SU-DHL-6 (cell line): Measurements from ENCODE around the gene SOCS3.

Experiments used
- H2AFZ ChIP-seq: fragments of 200-600 bp; sonication (generic); 2 replicates; pipeline ENCODE4 v1.6.1; 2014; ENCODE audit warnings: low read depth, mild to moderate bottlenecking, moderate library complexity, mixed read lengths, antibody characterized with exemption, low read length; ENCODE audit not compliant: severe bottlenecking
- H3F3A ChIP-seq: fragments of 200-600 bp; shearing (Covaris generic); 2 replicates; pipeline ENCODE4 v1.6.0; 2016; ENCODE audit warnings: antibody characterized with exemption, mild to moderate bottlenecking; ENCODE audit not compliant: insufficient read depth
- H3K27ac ChIP-seq: fragments of 200-600 bp; sonication (generic); 2 replicates; pipeline ENCODE4 v1.5.1; 2016; ENCODE audit warnings: low read depth, mild to moderate bottlenecking, low read length, moderate library complexity, mixed read lengths
- H3K27me3 ChIP-seq: fragments of 200-600 bp; sonication (generic), shearing (Covaris generic); 2 replicates; pipeline ENCODE4 v1.6.0; 2014; ENCODE audit warnings: mild to moderate bottlenecking, low read length
- H3K36me3 ChIP-seq: fragments of 200-600 bp; sonication (generic); 2 replicates; pipeline ENCODE4 v1.6.1; 2014; ENCODE audit warnings: mild to moderate bottlenecking, low read length, mixed read lengths
- H3K4me2 ChIP-seq: fragments of 300-600, 200-600 bp; shearing (Covaris generic), sonication (generic); 2 replicates; pipeline ENCODE4 v1.6.0; 2014; ENCODE audit warnings: low read length, low read depth, mild to moderate bottlenecking; ENCODE audit not compliant: poor library complexity, severe bottlenecking
- H3K4me3 ChIP-seq: fragments of 200-600 bp; sonication (generic); 2 replicates; pipeline ENCODE4 v1.5.1; 2014; ENCODE audit warnings: antibody characterized with exemption, low read length, mild to moderate bottlenecking, mixed read lengths; ENCODE audit not compliant: insufficient read depth, poor library complexity, severe bottlenecking
- H3K79me2 ChIP-seq: fragments of 200-600 bp; sonication (generic); 2 replicates; pipeline ENCODE4 v1.6.1; 2014; ENCODE audit warnings: mild to moderate bottlenecking, low read length, moderate library complexity; ENCODE audit not compliant: insufficient read depth
- H3K9ac ChIP-seq: fragments of 200-600 bp; sonication (generic); 2 replicates; pipeline ENCODE4 v1.7.0; 2014; ENCODE audit warnings: mild to moderate bottlenecking, low read length
- H3K9me2 ChIP-seq: fragments of 200-600 bp; sonication (generic); replicated peaks from 2 replicates; pipeline ENCODE4 v1.6.1; 2014; ENCODE audit warnings: low read length; ENCODE audit not compliant: insufficient read depth
- H3K9me3 ChIP-seq: fragments of 200-600 bp; sonication (generic); 2 replicates; pipeline ENCODE4 v1.6.1; 2014; ENCODE audit warnings: low read length, mixed read lengths; ENCODE audit not compliant: insufficient read depth
- H4K20me1 ChIP-seq: fragments of 200-600 bp; sonication (generic); 2 replicates; pipeline ENCODE4 v1.6.1; 2014; ENCODE audit warnings: low read depth, mild to moderate bottlenecking, antibody characterized with exemption, low read length, moderate library complexity, mixed read lengths
- CTCF ChIP-seq: fragments of 200-600 bp; sonication (generic); IDR thresholded peaks from one replicate; pipeline ENCODE4 v1.5.1; 2017; ENCODE audit warnings: antibody characterized with exemption, mild to moderate bottlenecking, low read length, moderate library complexity; ENCODE audit not compliant: insufficient read depth, poor library complexity, severe bottlenecking
- EZH2phosphoT487 ChIP-seq: fragments of 200-600 bp; sonication (generic), shearing (Covaris generic); conservative IDR thresholded peaks from 2 replicates; pipeline ENCODE4 v1.6.1; 2018; ENCODE audit warnings: mild to moderate bottlenecking, antibody characterized with exemption, low read length, moderate library complexity, mixed read lengths

Gene SOCS3

DNA sequence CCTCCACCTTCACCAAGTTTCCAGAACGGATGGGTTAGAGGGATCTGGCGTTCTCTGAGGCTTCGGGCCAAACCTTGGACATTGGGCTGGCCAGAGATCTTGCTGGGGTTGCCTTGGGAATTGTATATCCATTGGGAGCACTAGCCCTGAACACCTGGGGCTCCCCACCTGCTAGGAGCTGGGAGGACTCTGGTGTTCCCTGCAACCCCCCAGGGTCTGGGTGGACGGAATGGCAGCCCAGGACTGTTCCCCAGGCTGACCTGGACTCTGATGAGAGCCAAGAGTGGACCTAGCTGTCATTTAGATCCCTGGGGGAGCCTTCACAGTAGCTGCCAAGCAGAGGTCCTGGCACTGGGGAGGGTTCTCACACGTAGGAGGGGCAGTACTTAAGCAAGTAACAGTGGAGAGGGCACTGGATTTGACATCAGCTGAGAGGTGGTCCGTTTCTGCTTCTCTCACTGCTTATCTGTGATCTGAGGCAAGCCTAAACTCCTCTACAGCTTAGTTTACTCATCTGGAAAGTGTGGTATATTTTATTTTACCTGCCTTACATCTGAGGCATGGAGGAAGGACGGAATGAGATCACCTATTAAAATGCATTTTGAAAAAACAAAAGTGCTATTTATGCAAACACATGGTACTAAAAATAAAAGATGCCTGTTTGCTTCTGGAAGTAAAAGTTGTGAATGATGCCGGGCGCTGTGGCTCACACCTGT, 11.7 kb downstream of the SOCS3 start:
- Histone ChIP-seq H3K27me3 (no peaks in the 10 kb centered on the region), H3K79me2 (no peaks in the 10 kb centered on the region), H3K4me2 (no peak overlapping the region), H3K36me3 (no peaks in the 10 kb centered on the region), H3K9ac (no peak overlapping the region), H3K27ac (no peak overlapping the region), H3K9me3 (no peaks in the 10 kb centered on the region), H3F3A (peaks cover 3% of the 10 kb centered on the region; the same call in 1 of the 2 replicates), H4K20me1 (no peaks in the 10 kb centered on the region), H2AFZ (no peak overlapping the region), H3K9me2 (no peaks in the 10 kb centered on the region), H3K4me3 (no peak overlapping the region)
- TF ChIP-seq CTCF (no peak), EZH2phosphoT487 (no peak)

DNA sequence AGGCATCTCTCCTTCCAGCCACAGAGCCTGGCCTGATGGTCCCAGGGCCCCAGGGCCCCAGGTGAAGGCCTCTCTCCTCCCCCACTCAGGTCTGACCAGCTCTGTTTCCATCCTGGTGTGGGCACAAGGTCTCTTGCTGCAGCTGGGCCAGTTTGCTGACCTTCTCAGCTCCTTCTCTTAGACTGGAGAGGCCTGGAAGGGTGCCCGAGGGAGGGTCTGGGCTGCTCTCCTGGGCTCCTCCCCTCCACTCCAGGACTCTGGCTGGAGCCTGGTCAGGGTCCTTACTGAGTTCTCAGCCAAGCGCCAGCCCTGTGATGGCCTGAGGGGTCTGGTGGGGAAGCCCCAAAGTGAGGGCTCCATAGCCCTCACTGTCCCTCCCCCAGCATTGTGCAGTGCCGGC, 12.4 kb downstream of the SOCS3 start:
- Histone ChIP-seq H3K9me3 (no peaks in the 10 kb centered on the region), H3K27ac (no peak overlapping the region), H4K20me1 (no peaks in the 10 kb centered on the region), H3K9ac (no peak overlapping the region), H3K9me2 (no peaks in the 10 kb centered on the region), H3K4me2 (no peak overlapping the region), H3K36me3 (no peaks in the 10 kb centered on the region), H3K27me3 (no peaks in the 10 kb centered on the region), H3K79me2 (no peaks in the 10 kb centered on the region), H3F3A (peaks cover 3% of the 10 kb centered on the region; the same call in 1 of the 2 replicates), H3K4me3 (no peak overlapping the region), H2AFZ (no peak overlapping the region)
- no peak for TF ChIP-seq EZH2phosphoT487

DNA sequence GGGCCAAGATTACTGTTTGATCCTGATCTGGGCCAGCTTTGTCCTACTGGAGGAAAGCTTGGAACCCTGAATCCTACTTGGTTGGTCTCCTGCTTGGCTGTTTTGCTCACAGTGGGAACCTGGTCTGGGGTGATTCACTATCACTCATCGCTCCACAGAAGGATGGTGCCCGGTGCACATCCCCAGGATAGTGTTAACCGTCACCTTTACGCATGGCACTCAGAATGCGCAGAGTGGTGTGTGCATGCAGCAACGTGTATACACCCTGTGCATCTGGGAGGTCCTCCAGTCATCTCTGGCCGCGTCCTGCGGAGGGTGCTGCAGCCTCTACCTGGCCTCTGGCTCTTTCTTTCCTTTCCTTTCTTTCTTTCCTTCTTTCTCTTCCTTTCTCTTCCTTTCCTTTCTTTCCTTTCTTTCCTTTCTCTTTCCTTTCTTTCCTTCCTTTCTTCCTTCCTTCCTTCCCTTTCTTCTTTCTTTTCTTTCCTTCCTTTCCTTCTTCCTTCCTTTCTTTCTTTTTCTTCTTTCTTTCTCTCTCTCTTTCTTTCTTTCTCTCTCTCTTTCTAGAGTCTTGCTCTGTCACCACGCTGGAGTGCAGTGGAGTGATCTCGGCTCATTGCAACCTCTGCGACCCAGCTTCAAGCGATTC, 13.1 kb downstream of the SOCS3 start:
- no peaks in the 10 kb centered on the region for H3K36me3 ChIP-seq
- no peaks in the 10 kb centered on the region for H3K9me3 ChIP-seq
- no peak overlapping the region for H3K27ac ChIP-seq
- no peaks in the 10 kb centered on the region for H4K20me1 ChIP-seq
- TF ChIP-seq EZH2phosphoT487 (no peak), CTCF (no peak)
- H3K9me2 ChIP-seq, result no peaks in the 10 kb centered on the region
- H3K79me2 ChIP-seq, result no peaks in the 10 kb centered on the region
- no peak overlapping the region for H3K4me3 ChIP-seq
- no peak overlapping the region for H3K4me2 ChIP-seq
- no peak overlapping the region for H2AFZ ChIP-seq
- no peaks in the 10 kb centered on the region for H3K27me3 ChIP-seq
- no peak overlapping the region for H3K9ac ChIP-seq
- H3F3A ChIP-seq, result peaks cover 3% of the 10 kb centered on the region; the same call in 1 of the 2 replicates
